GM23338 (cell line): ENCODE measurements around the gene SRPK2. TPM values are rescaled to one million over a fixed set of nuclear protein-coding genes. Genes with fewer than 3 reads are reported as not detected.
"Not testable (repeated sequence)": the region's sequence is repeated elsewhere in the genome, so short reads cannot be mapped to it uniquely, and the experiment has no call there.

Source experiments
- ATAC-seq: fragments of 200-7000 bp; cut with Tn5 transposase; 3 replicates; pipeline ENCODE4 v1.9.1; 2020
- DNase-seq: peaks from one replicate; pipeline ENCODE4 v3.0.0-alpha.2; 2015; ENCODE audit warnings: low spot score
- H2AFZ ChIP-seq: fragments of 200-600 bp; sonication (generic); 2 replicates; pipeline ENCODE4 v1.8.0; 2016; ENCODE audit warnings: antibody characterized with exemption, mild to moderate bottlenecking, moderate library complexity
- H3F3A ChIP-seq: fragments of 200-600 bp; sonication (generic); replicated peaks from 2 replicates; pipeline ENCODE4 v1.8.0; 2017; ENCODE audit warnings: antibody characterized with exemption, mixed run types, low read depth
- H3K27ac ChIP-seq: fragments of 200-600 bp; sonication (generic); 2 replicates; pipeline ENCODE4 v1.6.1; 2016; ENCODE audit warnings: low read depth
- H3K27me3 ChIP-seq: fragments of 200-600 bp; sonication (generic); 2 replicates; pipeline ENCODE4 v1.8.0; 2016; ENCODE audit warnings: mild to moderate bottlenecking, mixed run types, moderate library complexity; ENCODE audit not compliant: insufficient read depth
- H3K36me3 ChIP-seq: fragments of 200-600 bp; sonication (generic); 2 replicates; pipeline ENCODE4 v1.8.0; 2016; ENCODE audit warnings: mild to moderate bottlenecking; ENCODE audit not compliant: insufficient read depth
- H3K4me1 ChIP-seq: fragments of 200-600 bp; sonication (generic); 2 replicates; pipeline ENCODE4 v1.8.0; 2016; ENCODE audit warnings: mild to moderate bottlenecking, moderate library complexity; ENCODE audit not compliant: insufficient read depth
- H3K4me2 ChIP-seq: fragments of 200-600 bp; sonication (generic); 2 replicates; pipeline ENCODE4 v1.7.1; 2017; ENCODE audit warnings: mixed run types
- H3K4me3 ChIP-seq: fragments of 200-600 bp; sonication (generic); 2 replicates; pipeline ENCODE4 v1.6.1; 2016; ENCODE audit warnings: mixed run types
- H3K79me2 ChIP-seq: fragments of 200-600 bp; sonication (generic); replicated peaks from 2 replicates; pipeline ENCODE4 v1.8.0; 2017; ENCODE audit warnings: mild to moderate bottlenecking; ENCODE audit not compliant: insufficient read depth
- H3K9me2 ChIP-seq: fragments of 200-600 bp; sonication (generic); 2 replicates; pipeline ENCODE4 v1.8.0; 2017; ENCODE audit not compliant: insufficient read depth
- H4K20me1 ChIP-seq: fragments of 200-600 bp; sonication (generic); replicated peaks from 2 replicates; pipeline ENCODE4 v1.8.0; 2017; ENCODE audit warnings: mild to moderate bottlenecking; ENCODE audit not compliant: insufficient read depth
- H3K27ac Mint-ChIP-seq: 2 replicates; pipeline ENCODE4 v1.8.0; 2020; ENCODE audit warnings: inconsistent platforms, mild to moderate bottlenecking, moderate library complexity, mixed read lengths
- H3K27me3 Mint-ChIP-seq: 3 replicates; pipeline ENCODE4 v1.8.0; 2022; ENCODE audit warnings: low read depth, mild to moderate bottlenecking, moderate library complexity, mixed read lengths, inconsistent platforms; ENCODE audit not compliant: insufficient read depth, poor library complexity
- H3K36me3 Mint-ChIP-seq: 3 replicates; pipeline ENCODE4 v1.8.0; 2021; ENCODE audit warnings: low read depth, mild to moderate bottlenecking, inconsistent platforms, moderate library complexity, mixed read lengths
- H3K4me1 Mint-ChIP-seq: 3 replicates; pipeline ENCODE4 v1.8.0; 2020; ENCODE audit warnings: mild to moderate bottlenecking, inconsistent platforms, mixed read lengths
- H3K4me3 Mint-ChIP-seq: 3 replicates; pipeline ENCODE4 v1.8.0; 2021; ENCODE audit warnings: moderate library complexity, mild to moderate bottlenecking, inconsistent platforms, mixed read lengths
- H3K9me3 Mint-ChIP-seq: 3 replicates; pipeline ENCODE4 v1.8.0; 2020; ENCODE audit warnings: moderate library complexity, mild to moderate bottlenecking, inconsistent platforms, mixed read lengths
- CREB1 ChIP-seq: fragments of 250-450 bp; sonication (Bioruptor Pico); IDR thresholded peaks from 2 replicates; pipeline ENCODE4 v1.5.0; 2020; ENCODE audit warnings: low read depth, mild to moderate bottlenecking, moderate library complexity
- CTCF ChIP-seq, 2 experiments: fragments of 200-600 bp in 1 of 2; sonication (generic) in 1 of 2; conservative IDR thresholded peaks; 2 replicates each; pipeline versions ENCODE4 v1.5.1 to v1.6.1; 2016 to 2017; ENCODE audit warnings: antibody characterized with exemption in 2 of 2, low read depth in 2 of 2, mild to moderate bottlenecking in 2 of 2, moderate library complexity in 1 of 2
- ETS1 ChIP-seq: IDR thresholded peaks from 2 replicates; pipeline ENCODE4 v1.6.1; 2016; ENCODE audit warnings: antibody characterized with exemption
- EZH2 ChIP-seq: fragments of 200-600 bp; sonication (generic); IDR thresholded peaks from one replicate; pipeline ENCODE4 v1.8.0; 2017; ENCODE audit warnings: antibody characterized with exemption, mild to moderate bottlenecking, low read depth; ENCODE audit not compliant: unreplicated experiment
- EZH2phosphoT487 ChIP-seq: fragments of 200-600 bp; sonication (generic); IDR thresholded peaks from one replicate; pipeline ENCODE4 v1.8.1; 2018; ENCODE audit warnings: antibody characterized with exemption; ENCODE audit not compliant: unreplicated experiment
- NANOG ChIP-seq: IDR thresholded peaks from 2 replicates; pipeline ENCODE4 v1.6.1; 2016; ENCODE audit warnings: antibody characterized with exemption, borderline replicate concordance
- POLR2AphosphoS5 ChIP-seq: IDR thresholded peaks from 2 replicates; pipeline ENCODE4 v1.6.1; 2016; ENCODE audit warnings: antibody characterized with exemption, low read depth
- REST ChIP-seq: IDR thresholded peaks from one replicate; pipeline ENCODE4 v1.6.1; 2018; ENCODE audit warnings: antibody characterized with exemption; ENCODE audit not compliant: unreplicated experiment
- STAT1 ChIP-seq: IDR thresholded peaks from one replicate; pipeline ENCODE4 v1.6.1; 2016; ENCODE audit warnings: antibody characterized with exemption; ENCODE audit not compliant: unreplicated experiment
- ZNF331 ChIP-seq: fragments of 250-450 bp; sonication (Bioruptor Pico); IDR thresholded peaks from 2 replicates; pipeline ENCODE4 v1.5.0; 2020; ENCODE audit warnings: low read depth, mild to moderate bottlenecking, moderate library complexity
- polyA plus RNA-seq: library from polyadenylated mRNA; unstranded; fragments of >200 nt; fragmentation: Nextera tagmentation; extraction: Ambion mirVana; gene quantifications from 2 replicates; pipeline ENCODE4 v1.2.1, GENCODE V29; 2016
- total RNA-seq: library from RNA; depleted of rRNA; stranded (reverse); fragments of >200 nt; shearing (Covaris generic); gene quantifications from 2 replicates; pipeline ENCODE4 v1.2.3, GENCODE V29; 2014

SRPK2 gene
- total and polyA plus RNA-seq, 2 experiments from 2014 or later = 66.3 to 91.5 TPM

GRCh38 chr7:105295596-105296352 lies 92.9 kb downstream of the SRPK2 start (continued):
- TF ChIP-seq ETS1 = no peak
- no peak for TF ChIP-seq EZH2phosphoT487
- no peak for TF ChIP-seq STAT1
- TF ChIP-seq ZNF331 (CRISPR knock-in tag) = no peak

- H3F3A ChIP-seq, H3K9me3 Mint-ChIP-seq, H3K4me3 Mint-ChIP-seq, H3K4me3 ChIP-seq, ATAC-seq, H3K27me3 ChIP-seq, H3K36me3 Mint-ChIP-seq, H3K27ac Mint-ChIP-seq, H3K4me2 ChIP-seq, H3K27me3 Mint-ChIP-seq, H3K9me2 ChIP-seq, H3K27ac ChIP-seq, H2AFZ ChIP-seq, H3K36me3 ChIP-seq, DNase-seq: not testable (repeated sequence)
- peaks cover 95% of the 10 kb centered on the region for H3K79me2 ChIP-seq
- H4K20me1 ChIP-seq = peaks cover 13% of the 10 kb centered on the region
- H3K4me1 Mint-ChIP-seq = peaks cover 39% of the 10 kb centered on the region
- peaks cover 13% of the 10 kb centered on the region for H3K4me1 ChIP-seq
Observed at GRCh38 chr7:105294482-105294881, 94.2 kb downstream of the SRPK2 start.

GRCh38 chr7:105289704-105290103 lies 99.0 kb downstream of the SRPK2 start:
- H3K79me2 ChIP-seq = peaks cover 94% of the 10 kb centered on the region
- Mint-ChIP-seq H3K27me3 (peaks cover 4% of the 10 kb centered on the region), H3K36me3 (no peaks in the 10 kb centered on the region), H3K27ac (no peak overlapping the region; the same call in 1 of the 2 replicates), H3K9me3 (no peaks in the 10 kb centered on the region), H3K4me1 (peaks cover 14% of the 10 kb centered on the region; the same call in 2 of the 3 replicates), H3K4me3 (no peak overlapping the region)
- TF ChIP-seq EZH2 = no peak
- TF ChIP-seq NANOG = no peak
- TF ChIP-seq REST = no peak
- no peak for TF ChIP-seq POLR2AphosphoS5
- TF ChIP-seq CTCF (conservative IDR thresholded peaks at IDR 0.05; ENCODE audit: low read depth in 2 of 2) = no peak
- TF ChIP-seq CREB1 (CRISPR knock-in tag) = no peak
- no peak for TF ChIP-seq ETS1
- no peak overlapping the region for H2AFZ ChIP-seq
- H3F3A ChIP-seq = no peaks in the 10 kb centered on the region; the same call in 1 of the 2 replicates
- no peak overlapping the region for H3K27ac ChIP-seq
- no peak for ATAC-seq
- H3K27me3 ChIP-seq = no peaks in the 10 kb centered on the region
- DNase-seq = no peak
- H3K9me2 ChIP-seq = no peaks in the 10 kb centered on the region
- H3K4me2 ChIP-seq = no peak overlapping the region
- H4K20me1 ChIP-seq = peaks cover 18% of the 10 kb centered on the region; the same call in 1 of the 2 replicates
- peaks cover 10% of the 10 kb centered on the region for H3K4me1 ChIP-seq
- H3K36me3 ChIP-seq = no peaks in the 10 kb centered on the region
- H3K4me3 ChIP-seq = no peak overlapping the region
